Hematopoietic multipotent progenitor cell treated with erythropoietin and hydrocortisone succinate and interleukin-3 and kit ligand, for 15 days (in vitro differentiated cells): ENCODE results near the gene SPNS3.

ENCODE experiments used
- DNase-seq: peaks from one replicate; pipeline ENCODE4 v3.0.0-alpha.2; 2015; ENCODE audit warnings: low spot score

The SPNS3 gene

DNA sequence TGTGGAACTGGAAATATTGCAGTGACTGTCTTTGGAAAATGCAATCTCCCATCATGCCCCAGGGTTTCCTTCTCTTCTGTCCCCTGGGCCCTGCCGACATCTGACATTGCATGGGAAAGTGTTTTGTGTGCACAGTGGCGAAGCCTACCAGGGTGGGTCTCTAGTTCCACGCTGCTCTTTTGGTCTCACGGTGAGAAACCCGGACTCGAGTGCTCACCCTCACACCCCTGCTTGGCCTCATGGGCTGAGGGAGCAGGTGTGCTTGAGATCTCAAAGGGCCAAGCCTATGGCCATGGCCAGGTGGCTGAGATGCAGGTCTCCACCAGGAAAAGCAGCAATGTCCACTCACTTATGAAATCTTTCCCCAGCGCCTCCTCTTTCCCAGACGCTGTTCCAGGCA is 32.0 kb downstream of the SPNS3 start:
- DNase-seq, result no peak

DNA sequence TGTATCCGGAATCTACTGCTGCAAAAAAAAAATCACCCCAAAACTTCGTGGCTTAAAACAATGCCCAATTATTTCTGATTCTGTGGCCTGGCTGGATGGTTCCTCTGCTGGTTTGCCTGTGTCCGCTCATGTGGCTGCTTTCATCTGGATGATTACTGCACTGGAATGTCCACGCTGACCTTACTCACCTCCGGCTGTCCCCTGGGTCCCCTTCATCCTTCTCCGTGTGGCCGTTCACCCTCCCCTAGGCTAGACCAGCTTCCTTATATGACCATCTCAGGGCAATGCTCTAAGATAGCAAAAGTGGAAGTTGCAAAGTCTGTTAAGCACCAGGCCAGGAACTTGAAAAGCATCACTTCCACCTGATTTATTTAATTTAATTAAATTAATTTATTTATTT is 33.5 kb downstream of the SPNS3 start:
- DNase-seq, result no peak

DNA sequence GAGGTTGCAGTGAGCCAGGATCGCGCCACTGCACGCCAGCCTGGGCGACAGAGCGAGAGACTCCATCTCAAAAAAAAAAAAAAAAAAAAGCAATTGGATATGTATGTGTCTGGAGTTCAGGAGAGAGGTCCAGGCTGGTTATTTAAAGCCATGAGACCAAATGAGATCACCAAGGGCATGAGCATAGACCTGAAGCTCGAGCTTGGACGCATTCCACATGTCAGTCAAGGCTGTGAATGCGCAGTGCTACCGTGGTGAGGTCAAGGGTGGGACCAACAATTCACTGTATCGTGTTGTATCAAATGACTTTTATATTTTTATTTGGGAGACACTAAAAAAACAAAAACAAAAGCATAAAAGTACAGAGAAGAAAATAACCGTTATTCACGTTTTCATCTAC is 35.8 kb downstream of the SPNS3 start:
- DNase-seq, result no peak

DNA sequence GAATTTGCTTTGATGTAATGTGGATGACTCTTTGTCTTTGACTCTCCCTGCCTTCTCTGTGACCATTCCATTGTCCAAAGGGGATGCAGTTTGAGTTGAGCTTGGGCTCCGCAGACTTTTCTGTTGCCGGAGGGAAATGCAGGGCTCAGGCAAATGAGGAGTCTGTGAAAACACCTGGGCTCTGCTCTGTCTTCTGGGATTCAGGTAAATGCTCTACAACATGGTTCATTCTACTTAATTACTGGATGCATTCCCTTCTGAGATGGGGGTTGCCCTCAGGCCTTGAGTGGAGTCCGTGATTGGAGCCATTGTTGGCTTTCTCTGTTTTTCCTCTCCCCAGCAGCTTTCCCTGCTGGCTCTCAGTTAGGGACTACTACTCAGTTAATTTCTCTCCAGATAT is 38.5 kb downstream of the SPNS3 start:
- DNase-seq, result no peak

DNA sequence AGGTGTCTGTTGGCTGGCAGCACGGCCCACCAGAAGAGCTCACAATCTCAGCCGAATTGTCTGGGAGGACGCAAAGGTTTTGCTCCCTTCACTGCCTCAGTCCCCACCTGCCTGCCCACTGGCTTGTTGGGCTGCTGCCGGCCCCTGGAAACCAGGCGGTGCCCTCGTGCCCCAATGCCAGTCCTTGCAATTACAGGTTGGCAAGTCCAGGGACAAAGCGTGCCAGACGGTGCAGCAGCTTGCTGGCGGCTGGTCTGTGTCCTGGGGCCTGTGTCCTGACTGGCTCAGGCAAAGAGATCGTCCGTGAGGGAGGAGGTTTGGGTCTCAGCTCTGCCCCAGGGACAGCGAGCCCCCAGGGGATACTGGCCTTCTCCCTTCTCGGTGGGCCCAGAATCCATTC is 40.4 kb downstream of the SPNS3 start:
- DNase-seq, result no peak

DNA sequence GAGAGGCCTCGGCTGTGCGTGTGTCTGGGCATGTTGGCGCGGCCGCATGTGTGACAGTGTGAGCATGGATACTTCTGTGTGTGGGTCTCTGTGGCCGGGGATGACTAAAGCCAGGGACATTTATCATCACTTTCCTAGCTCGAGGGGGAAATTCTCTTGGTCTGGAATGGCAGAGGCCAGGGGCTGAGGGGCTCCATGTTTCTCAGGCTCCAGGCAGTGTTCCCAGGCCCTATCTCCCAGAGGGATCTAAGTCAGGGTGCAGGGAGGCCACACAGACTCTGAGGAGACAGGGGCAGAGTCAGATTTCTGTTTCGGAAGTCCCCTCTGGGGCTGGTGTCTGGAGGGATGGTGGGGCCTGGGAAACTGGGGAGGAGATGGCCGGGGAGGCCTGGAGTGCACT is 41.3 kb downstream of the SPNS3 start:
- DNase-seq, result no peak

DNA sequence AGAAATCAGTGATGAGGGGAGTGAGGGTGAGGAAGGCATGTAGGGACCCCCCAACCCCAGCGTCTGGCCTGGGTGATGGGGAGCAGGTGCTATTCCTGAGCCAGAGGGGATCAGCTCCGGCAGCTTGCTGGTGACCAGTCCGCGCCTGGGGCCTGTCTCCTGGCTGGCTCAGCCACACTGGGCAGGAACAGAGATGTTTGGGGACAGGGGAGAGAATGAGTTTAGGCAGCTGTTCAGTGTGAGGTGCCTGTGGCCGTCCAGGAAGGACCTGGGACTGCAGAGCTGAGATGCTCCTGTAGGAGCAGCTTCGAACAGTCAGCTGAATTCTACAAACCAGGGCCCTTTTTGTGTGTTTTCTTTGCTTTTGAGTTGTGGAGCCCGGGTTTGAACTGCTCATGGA is 41.7 kb downstream of the SPNS3 start:
- no peak for DNase-seq

DNA sequence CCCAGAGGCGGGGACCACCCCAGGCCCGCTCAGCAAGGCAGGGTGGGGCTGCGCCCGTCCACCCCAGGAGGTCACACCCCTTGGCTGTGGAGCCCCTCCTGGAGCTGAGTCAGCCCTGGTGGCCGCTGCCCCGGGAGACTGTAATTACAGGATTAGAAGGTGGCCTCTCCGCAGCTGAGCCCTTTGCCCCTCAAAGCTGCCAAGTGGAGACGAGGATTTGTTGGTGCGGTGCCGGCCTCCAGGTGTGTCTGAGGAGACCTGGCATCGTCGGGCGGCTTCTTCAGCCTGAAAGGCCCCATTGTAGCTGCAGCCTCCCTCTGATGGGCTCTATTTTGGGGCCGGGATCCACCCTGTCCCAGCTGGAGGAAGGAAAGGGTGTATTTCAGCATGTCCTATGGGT is 42.3 kb downstream of the SPNS3 start:
- no peak for DNase-seq

DNA sequence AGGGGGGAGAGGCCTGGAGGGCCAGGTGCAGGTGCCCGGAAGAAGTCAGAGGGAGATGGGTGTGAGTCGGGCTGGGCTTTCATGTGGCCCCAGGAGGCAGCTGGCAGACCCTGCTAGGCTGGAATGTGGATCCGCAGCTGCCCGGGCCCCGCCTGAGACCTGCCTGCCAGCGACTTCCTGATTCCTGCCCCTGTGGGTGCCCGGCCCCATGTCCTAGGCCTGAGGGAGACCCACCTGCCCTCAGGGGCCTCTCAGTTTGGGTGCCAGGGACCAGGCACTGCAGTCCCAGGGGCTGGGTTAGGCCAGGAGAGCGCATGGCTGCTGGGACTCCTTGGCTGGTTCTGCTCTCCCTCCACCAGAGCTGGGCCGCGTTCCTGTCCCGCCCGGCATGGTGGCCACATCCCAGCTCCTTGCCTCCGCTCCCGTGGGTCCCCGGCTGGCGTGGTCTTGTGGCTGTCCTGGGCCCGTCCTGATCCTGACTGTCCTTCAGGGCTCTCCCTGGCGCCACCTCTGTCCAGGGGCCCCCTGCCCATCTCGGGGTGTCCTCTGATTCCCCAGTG is 42.9 kb downstream of the SPNS3 start:
- no peak for DNase-seq

DNA sequence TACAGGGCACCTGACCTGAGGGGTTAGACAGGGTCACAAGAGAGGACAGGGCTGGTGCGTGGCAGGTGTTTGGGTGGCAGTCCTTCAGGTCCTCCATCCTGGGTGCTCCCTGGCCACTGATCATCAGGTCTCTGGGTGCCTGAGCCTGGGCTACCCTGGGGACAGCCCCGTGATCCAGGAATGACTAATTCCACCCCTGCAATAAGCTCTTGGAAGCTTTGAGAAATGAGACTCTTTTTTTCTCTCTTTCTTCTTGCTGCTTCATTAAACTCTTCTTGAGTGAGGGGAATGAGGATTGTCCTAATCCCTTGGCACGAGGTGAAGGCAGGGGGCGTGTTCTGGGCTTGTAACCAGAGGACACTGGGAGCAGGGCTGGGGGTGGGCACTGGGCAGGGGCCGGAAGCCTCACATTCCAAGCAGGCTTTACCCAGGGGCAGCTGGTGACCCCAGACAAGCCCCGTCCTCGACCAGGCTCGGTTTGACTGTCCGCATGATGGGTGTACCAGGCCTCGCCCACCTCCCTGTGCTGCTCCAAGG is 43.6 kb downstream of the SPNS3 start:
- DNase-seq, result no peak

DNA sequence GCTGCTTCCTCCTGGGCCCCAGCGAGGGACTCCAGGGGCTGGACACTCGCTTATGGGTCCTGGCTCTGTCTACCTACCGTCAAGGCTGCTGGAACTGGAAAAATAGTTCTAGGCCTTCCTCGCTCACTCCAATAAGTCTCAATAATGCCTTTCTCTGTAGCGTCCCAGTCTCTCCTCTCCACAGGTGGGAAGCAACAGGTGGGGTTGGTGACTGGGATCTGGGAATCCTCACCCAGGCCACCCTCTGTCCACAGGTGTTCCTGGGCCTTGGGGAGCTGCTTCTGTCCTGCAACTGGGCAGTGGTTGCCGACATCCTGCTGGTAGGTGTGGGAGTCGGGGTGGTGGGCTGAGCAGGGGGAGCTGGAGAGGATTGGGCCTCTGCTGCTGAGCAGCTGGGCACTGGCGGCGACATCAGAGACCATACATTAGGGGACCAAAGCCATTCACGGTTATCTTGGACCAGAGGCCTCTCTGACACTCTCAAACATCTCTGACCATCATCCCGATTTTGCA is 44.6 kb downstream of the SPNS3 start:
- no peak for DNase-seq

DNA sequence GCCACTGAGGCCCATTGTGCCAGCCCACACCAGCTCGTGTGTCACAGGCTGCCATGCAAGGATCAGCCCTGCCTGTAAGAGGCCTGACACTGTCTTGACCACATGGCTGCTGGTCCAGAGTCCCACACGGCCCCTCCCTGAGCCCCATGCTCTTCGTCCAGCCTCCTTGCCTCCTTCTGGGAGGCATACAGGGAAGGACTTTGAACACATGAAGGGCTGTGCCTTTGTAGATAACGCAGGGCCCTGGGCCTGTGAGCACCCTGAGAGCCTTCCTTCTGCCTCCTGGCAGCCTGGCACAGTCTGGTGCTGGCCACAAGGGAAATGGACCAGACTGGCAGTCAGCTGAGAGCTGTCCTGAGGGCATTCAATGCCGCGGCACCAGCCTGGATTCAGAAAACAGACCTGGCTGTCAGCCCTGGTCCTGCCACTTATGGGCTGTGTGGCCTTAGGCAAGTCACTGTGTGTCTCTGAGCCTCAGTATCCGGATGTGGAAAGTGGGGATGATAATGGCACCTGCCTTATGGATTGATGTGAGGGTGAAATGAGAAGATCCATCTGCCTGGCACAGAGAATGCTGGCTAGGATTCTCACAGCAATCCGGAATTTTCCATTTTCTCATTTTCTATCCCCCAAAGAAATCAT is 45.7 kb downstream of the SPNS3 start:
- no peak for DNase-seq

DNA sequence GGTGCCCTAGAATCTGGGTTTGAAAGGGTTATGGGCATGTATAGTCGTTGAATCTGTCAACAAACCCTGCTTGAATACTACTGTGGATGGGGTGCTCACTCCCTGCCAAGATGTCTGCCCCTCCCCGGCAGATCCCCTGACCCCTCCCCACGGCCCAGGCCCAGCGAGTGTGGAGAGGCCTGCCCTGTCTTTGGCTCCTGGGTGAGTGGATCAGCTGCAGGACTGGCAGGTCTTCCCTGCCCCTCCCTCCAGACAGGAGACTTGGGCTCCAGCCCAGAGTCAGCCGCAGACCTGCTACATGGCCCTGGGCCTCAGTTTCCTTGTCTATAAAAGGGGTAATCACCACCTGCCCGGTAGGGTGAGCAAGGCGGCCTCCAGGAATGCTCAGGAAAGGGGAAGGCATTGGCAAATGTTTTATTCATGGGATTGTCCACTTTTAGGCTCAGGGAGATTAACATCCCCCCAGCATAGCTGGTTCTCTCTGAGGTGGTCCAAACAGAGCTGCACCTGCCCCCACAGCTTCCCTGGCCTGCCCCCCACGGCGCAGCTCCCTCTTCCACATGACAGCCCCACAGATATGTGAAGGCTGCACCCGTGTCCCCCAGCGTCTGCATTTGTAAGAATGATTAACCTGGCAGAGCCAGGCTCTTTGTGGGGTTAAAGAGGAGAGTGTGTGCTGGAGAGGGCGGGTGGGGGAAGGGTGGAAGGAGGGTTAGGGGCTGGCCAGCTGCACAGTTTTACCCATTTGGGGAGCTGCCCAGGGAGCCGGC is 46.4 kb downstream of the SPNS3 start:
- DNase-seq, result no peak

DNA sequence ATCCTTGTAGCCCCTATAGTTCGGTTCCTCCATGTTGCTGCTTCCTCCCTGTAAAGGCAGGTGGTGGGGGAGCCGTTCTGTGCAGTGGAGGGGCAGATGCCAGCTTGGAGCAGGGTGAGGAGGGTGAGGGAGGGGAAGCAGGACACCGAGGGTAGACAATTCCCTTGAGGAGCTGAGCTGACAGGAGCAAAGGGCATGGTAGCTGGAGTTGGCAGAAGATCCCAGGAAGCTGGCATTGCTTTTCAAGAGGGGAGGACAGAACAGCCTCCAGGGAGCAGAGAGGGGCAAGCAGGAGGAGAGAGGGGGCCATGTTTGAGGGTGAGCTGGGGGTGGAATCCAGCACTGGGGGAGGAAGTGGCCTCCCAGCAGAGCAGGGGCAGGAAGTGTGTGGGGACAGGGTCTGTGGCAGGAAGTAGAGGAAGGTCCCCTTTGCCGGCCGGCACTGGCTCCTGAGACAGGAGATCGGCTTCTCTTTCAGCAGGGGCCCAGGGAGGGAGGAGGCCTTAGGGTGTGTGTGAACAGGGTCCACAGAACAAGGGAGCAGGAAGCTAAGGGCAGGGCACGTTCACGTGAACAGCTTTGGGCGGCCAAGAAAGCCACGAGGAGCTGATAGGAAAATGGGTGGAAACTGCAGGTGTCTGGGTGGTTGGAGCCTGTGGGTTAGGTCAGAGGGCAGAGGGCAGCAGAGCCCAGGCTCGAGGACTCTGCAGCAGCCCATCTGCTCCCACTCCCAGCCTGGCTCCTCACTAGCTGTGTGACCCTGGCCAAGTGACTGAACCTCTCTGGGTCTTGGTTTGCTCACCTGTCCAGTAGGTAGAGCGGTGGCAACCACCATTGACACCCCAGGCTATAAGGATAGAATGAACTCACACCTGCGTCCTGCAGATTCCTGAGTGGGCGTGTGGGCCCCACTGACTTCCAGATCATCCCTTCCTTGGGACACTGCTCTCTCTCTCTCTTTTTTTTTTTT is 47.5 kb downstream of the SPNS3 start:
- no peak for DNase-seq

DNA sequence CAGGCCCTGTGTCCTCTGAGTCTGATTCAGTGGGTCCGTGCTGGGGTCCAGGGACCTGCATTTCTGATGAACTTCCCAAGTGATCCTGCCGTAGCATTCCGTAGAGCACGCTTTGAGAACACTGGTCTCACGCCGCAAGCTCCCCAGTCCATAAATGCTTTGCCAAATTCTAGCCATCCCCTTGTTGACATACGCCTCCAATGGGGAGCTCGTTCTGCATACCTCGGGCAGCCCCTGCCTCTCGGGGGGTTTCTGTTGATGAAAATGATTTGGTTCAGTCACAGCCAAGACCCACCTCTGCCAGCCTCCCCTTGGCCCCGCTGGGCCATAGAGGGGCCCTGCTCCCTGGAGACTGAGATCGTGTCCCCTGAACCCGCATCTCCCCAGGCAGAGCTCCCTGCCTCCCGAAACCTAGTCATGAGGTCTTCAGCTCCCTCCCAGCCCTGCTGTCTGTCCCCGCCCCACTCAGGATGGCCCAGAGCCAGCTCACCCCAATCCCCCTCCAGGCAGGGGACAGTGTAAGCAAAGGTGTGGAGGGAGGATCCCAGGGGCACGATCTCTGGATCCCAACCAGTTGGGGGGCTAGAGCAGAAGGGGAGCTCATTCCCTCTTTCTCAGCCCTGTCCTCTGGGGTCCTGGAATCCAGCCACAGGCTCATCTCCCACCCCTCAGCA is 48.7 kb downstream of the SPNS3 start:
- no peak for DNase-seq

DNA sequence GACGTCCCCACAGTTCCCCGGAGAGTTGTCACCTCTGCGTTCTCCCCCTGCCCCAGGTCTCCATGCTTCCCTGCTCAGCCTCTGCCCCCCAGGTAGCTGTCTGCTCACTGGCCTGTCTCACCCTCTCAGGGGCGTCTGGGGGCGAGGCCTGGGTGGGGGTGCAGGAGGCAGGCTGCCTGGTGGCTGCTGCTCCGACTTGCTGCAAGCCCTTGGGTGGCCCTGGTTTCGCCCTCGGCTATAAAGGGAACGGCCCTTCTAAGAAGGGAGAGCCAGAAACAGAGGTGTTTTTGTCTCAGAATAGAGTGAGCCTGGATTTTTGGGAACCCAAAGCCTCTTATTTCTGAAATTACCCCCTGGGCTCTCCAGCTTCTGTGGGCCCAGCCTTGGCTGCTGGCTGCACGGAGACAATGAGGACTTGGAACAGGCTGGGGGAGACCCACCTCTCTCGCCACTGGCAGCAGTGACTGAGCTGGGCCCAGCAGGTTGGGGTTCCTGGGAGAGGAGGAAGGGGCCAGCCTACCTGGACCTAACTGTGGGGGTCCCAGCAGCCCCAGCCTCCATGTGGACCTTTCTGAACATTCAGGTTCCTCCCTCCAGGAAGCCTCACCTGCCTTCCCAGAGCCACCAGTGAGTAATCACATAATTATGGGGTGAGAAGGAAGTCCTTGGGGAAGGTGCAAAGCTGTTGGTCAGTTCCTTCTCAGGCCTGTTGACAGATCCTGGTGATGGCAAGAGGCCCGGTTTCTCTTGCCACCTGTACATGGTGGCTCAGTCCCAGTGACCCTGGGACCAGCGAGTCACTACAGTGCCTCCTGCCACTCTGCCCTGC is 49.5 kb downstream of the SPNS3 start:
- no peak for DNase-seq

DNA sequence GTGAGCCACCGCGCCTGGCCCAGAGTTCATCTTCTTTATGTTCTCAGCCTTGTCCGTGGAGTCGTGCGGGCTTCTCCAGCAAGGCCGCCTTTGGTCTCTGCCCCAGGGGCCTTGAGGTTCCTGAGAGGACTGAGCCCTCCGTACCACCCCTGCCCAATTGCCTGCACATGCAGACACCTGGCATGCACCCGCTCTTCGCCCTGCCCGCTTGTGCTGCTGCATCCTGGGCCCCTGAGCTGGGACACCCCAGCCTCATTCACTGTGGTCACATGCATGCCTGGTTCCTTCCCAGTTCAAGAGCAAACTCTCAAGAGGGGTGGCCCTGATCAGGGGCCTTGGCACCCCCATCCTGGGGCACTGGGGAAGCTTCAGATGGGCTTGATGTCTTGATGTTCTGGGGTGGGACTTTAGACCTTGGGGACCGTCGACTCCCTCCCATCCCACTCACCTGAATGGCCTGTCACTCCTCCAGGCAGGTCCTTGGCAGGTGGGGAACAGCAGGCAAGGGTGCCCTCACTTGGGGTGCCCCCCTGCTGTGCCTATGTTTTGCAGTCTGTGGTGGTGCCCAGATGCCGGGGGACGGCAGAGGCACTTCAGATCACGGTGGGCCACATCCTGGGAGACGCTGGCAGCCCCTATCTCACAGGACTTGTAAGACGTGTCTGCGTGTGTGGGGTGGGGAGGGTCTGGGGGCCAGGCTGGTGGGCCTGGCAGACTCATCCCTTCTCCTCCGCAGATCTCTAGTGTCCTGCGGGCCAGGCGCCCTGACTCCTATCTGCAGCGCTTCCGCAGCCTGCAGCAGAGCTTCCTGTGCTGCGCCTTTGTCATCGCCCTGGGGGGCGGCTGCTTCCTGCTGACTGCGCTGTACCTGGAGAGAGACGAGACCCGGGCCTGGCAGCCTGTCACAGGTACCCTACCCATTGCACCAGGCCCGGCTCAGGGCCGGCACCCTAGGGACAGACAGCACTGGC is 52.2 kb downstream of the SPNS3 start:
- DNase-seq, result no peak

DNA sequence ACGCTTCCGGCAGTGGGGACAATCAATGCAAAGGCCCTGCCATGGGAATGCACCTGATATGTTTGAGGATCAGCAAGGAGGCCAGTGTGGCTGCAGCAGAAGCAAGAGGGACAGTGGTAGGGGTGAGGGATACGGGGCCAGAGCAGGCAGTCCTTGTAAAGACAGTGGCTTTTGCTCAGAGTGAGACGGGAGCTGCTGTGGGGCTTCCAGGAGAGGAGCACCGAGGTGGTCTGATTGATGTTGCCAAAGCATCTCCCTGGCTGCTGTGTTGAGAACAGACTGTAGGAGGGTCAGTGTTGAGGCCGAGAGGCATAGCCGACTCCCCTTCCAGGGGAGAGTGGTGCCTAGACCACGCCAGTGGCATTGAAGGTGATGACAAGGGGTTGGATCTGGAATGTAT is 53.6 kb downstream of the SPNS3 start:
- no peak for DNase-seq
